Neural crest cell (in vitro differentiated cells): ENCODE results near the gene RIMBP3B. TPM values are rescaled to one million over a fixed set of nuclear protein-coding genes. Genes with fewer than 3 reads are reported as not detected.
"Not testable (repeated sequence)": the region's sequence is repeated elsewhere in the genome, so short reads cannot be mapped to it uniquely, and the experiment has no call there.

ENCODE experiments used
- DNase-seq: peaks from one replicate; pipeline ENCODE4 v3.0.0; 2021; ENCODE audit warnings: low read depth, mixed read lengths, low spot score
- H3K27ac Mint-ChIP-seq: one replicate; pipeline ENCODE4 v1.8.0; 2021; ENCODE audit warnings: mild to moderate bottlenecking, mixed read lengths; ENCODE audit not compliant: unreplicated experiment
- H3K27me3 Mint-ChIP-seq: 2 replicates; pipeline ENCODE4 v1.8.0; 2021; ENCODE audit warnings: low read depth, mild to moderate bottlenecking, mixed read lengths
- H3K36me3 Mint-ChIP-seq: 2 replicates; pipeline ENCODE4 v1.8.0; 2021; ENCODE audit warnings: low read depth, mild to moderate bottlenecking, mixed read lengths
- H3K4me1 Mint-ChIP-seq: 2 replicates; pipeline ENCODE4 v1.8.0; 2021; ENCODE audit warnings: mixed read lengths
- H3K4me3 Mint-ChIP-seq: one replicate; pipeline ENCODE4 v1.8.0; 2021; ENCODE audit warnings: mild to moderate bottlenecking, mixed read lengths
- H3K9me3 Mint-ChIP-seq: 2 replicates; pipeline ENCODE4 v1.8.0; 2021; ENCODE audit warnings: mixed read lengths
- total RNA-seq: library from RNA; stranded (reverse); gene quantifications from 2 replicates; pipeline ENCODE4 v1.2.1, GENCODE V29; 2021

The RIMBP3B gene
- total RNA-seq, 1 donor from 2014 or later, result 0.63 TPM

- H3K4me3 Mint-ChIP-seq, DNase-seq, H3K9me3 Mint-ChIP-seq, H3K4me1 Mint-ChIP-seq, H3K27ac Mint-ChIP-seq, H3K36me3 Mint-ChIP-seq, H3K27me3 Mint-ChIP-seq: not testable (repeated sequence)
Measured at GRCh38 chr22:21434378-21435233, 51.1 kb downstream of the RIMBP3B start.

GRCh38 chr22:21435998-21436810, 52.7 kb downstream of the RIMBP3B start:
- H3K9me3 Mint-ChIP-seq, H3K4me1 Mint-ChIP-seq, H3K36me3 Mint-ChIP-seq, DNase-seq, H3K4me3 Mint-ChIP-seq, H3K27ac Mint-ChIP-seq, H3K27me3 Mint-ChIP-seq: not testable (repeated sequence)

- not testable (repeated sequence) for DNase-seq, H3K4me3 Mint-ChIP-seq, H3K4me1 Mint-ChIP-seq, H3K27ac Mint-ChIP-seq, H3K36me3 Mint-ChIP-seq, H3K9me3 Mint-ChIP-seq, H3K27me3 Mint-ChIP-seq
Measured at GRCh38 chr22:21438013-21438412, 54.5 kb downstream of the RIMBP3B start.

Other genes with a start within 250 kb of the RIMBP3B start
- 44.2 and 44.3 TPM in 2 replicates for gene HIC2, start 33.6 kb downstream of the RIMBP3B start, total RNA-seq
- gene TMEM191C, start 83.6 kb downstream of the RIMBP3B start, total RNA-seq, result 2.1 and 2.2 TPM in 2 replicates
- 1.0 and 1.4 TPM in 2 replicates for gene RIMBP3C, start 167.7 kb downstream of the RIMBP3B start, total RNA-seq
- gene UBE2L3, start 184.0 kb downstream of the RIMBP3B start, total RNA-seq, result 76.9 and 83.5 TPM in 2 replicates
- gene YDJC, start 246.3 kb downstream of the RIMBP3B start, total RNA-seq, result 17.0 and 18.4 TPM in 2 replicates
- gene CCDC116, start 249.0 kb downstream of the RIMBP3B start, total RNA-seq, result 1.2 and 1.3 TPM in 2 replicates